IMR-90 (cell line): ENCODE results near the gene TRIM63.

Experiments used
- BHLHE40 ChIP-seq: fragments of 150-350 bp; IDR thresholded peaks from 2 replicates; pipeline ENCODE4 v1.6.1; 2016; ENCODE audit warnings: mild to moderate bottlenecking, low read depth, low read length
- CEBPB ChIP-seq: IDR thresholded peaks from 2 replicates; pipeline ENCODE4 v1.6.1; 2012; ENCODE audit warnings: low read depth, low read length, improper control_type of control experiment
- CHD1 ChIP-seq: IDR thresholded peaks from 2 replicates; pipeline ENCODE4 v1.6.1; 2012; ENCODE audit warnings: low read depth, low read length, improper control_type of control experiment
- CTCF ChIP-seq: conservative IDR thresholded peaks from 2 replicates; pipeline ENCODE4 v1.5.1; 2012; ENCODE audit warnings: mild to moderate bottlenecking, low read depth, low read length, improper control_type of control experiment
- ELK1 ChIP-seq: fragments of 150-350 bp; IDR thresholded peaks from 2 replicates; pipeline ENCODE4 v1.6.1; 2016; ENCODE audit warnings: low read depth, mild to moderate bottlenecking, low read length, moderate library complexity, borderline replicate concordance
- FOS ChIP-seq: fragments of 150-350 bp; IDR thresholded peaks from 2 replicates; pipeline ENCODE4 v1.6.1; 2016; ENCODE audit warnings: low read depth, low read length
- MAFK ChIP-seq: IDR thresholded peaks from 2 replicates; pipeline ENCODE4 v1.6.1; 2012; ENCODE audit warnings: low read depth, low read length, improper control_type of control experiment
- POLR2A ChIP-seq: IDR thresholded peaks from 2 replicates; pipeline ENCODE4 v1.6.1; 2012; ENCODE audit warnings: mild to moderate bottlenecking, low read depth, low read length
- RAD21 ChIP-seq: IDR thresholded peaks from 2 replicates; pipeline ENCODE4 v1.6.1; 2012; ENCODE audit warnings: low read length, improper control_type of control experiment
- RCOR1 ChIP-seq: IDR thresholded peaks from 2 replicates; pipeline ENCODE4 v1.6.1; 2012; ENCODE audit warnings: mild to moderate bottlenecking, low read length, improper control_type of control experiment; ENCODE audit not compliant: insufficient replicate concordance
- RFX5 ChIP-seq: IDR thresholded peaks from 2 replicates; pipeline ENCODE4 v1.8.0; 2012; ENCODE audit warnings: low read depth, mild to moderate bottlenecking, low read length, moderate library complexity
- SMC3 ChIP-seq: fragments of 150-350 bp; IDR thresholded peaks from 2 replicates; pipeline ENCODE4 v1.6.1; 2016; ENCODE audit warnings: low read depth, mild to moderate bottlenecking, antibody characterized with exemption, low read length, moderate library complexity
- USF2 ChIP-seq: fragments of 150-350 bp; IDR thresholded peaks from 2 replicates; pipeline ENCODE4 v1.6.1; 2017; ENCODE audit warnings: mild to moderate bottlenecking, antibody characterized with exemption, low read length, low read depth

GRCh38 chr1:26078286-26079177 is 11.1 kb upstream of the TRIM63 start:
- TF ChIP-seq ELK1: no peak
- TF ChIP-seq CTCF: no peak
- TF ChIP-seq MAFK: no peak
- no peak for TF ChIP-seq CEBPB
- TF ChIP-seq USF2: no peak
- no peak for TF ChIP-seq POLR2A
- no peak for TF ChIP-seq SMC3
- no peak for TF ChIP-seq BHLHE40
- no peak for TF ChIP-seq RAD21
- TF ChIP-seq CHD1: no peak
- TF ChIP-seq RFX5: no peak
- no peak for TF ChIP-seq RCOR1
- TF ChIP-seq FOS: no peak
